ENCODE data around the gene PHF21B. TPM values are rescaled to one million over a fixed set of nuclear protein-coding genes. Genes with fewer than 3 reads are reported as not detected.
"Not testable (repeated sequence)": the region's sequence is repeated elsewhere in the genome, so short reads cannot be mapped to it uniquely, and the experiment has no call there.

PHF21B gene
- total RNA-seq, 1 donor from 2014 or later: 0.07 TPM

GRCh38 chr22:44972363-44973083 lies 37.3 kb downstream of the PHF21B start:
- Mint-ChIP-seq H3K4me1 (no peaks in the 10 kb centered on the region), H3K4me3 (no peak overlapping the region), H3K9me3 (no peaks in the 10 kb centered on the region), H3K27me3 (no peaks in the 10 kb centered on the region), H3K36me3 (ENCODE audit: low read depth) (no peaks in the 10 kb centered on the region), H3K27ac (peak overlapping the region; percentile 42)
- intact Hi-C loops (cut with micrococcal nuclease): loop anchor here (10.0 kb wide), 1 partner anchor 272 kb away; the partner anchor contains the start of gene KIAA0930
- no peak for DNase-seq

- intact Hi-C loops (cut with micrococcal nuclease): loop anchor here (10.0 kb wide), 1 partner anchor 273 kb away; the partner anchor contains the start of gene KIAA0930
- Mint-ChIP-seq H3K27ac (peak overlapping the region; percentile 42), H3K36me3 (ENCODE audit: low read depth) (no peaks in the 10 kb centered on the region), H3K27me3 (no peaks in the 10 kb centered on the region), H3K9me3 (no peaks in the 10 kb centered on the region), H3K4me3 (no peak overlapping the region), H3K4me1 (no peaks in the 10 kb centered on the region)
- DNase-seq: no peak
Observed at GRCh38 chr22:44971651-44972362, 38.0 kb downstream of the PHF21B start.

DNA sequence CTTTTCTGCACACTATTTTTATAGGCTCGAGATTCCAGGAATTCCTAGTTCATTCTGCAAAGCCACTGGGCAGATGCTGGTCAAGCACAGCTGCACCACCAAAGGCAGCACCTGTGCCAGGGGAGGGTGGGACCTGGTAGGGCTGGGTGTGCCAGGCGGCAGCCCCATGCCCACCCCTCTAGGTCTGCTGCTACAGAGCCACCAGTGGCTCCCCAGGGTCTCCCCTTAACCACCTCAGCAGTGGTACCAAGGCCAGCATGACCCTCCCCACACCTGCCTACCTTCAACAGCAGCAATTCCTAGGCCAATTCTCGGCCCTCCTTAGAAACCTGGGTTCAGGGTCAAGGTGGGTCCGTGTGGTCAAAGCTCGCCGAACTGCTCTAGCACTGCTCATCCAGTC lies 39.5 kb downstream of the PHF21B start:
- H3K9me3 Mint-ChIP-seq: no peaks in the 10 kb centered on the region
- DNase-seq: no peak
- H3K36me3 Mint-ChIP-seq (ENCODE audit: low read depth): no peaks in the 10 kb centered on the region
- intact Hi-C loops (cut with micrococcal nuclease): loop anchor here (10.0 kb wide), 1 partner anchor 275 kb away; the partner anchor contains the start of gene KIAA0930
- H3K4me1 Mint-ChIP-seq: no peaks in the 10 kb centered on the region
- no peaks in the 10 kb centered on the region for H3K27me3 Mint-ChIP-seq
- no peak overlapping the region for H3K4me3 Mint-ChIP-seq
- H3K27ac Mint-ChIP-seq: no peak overlapping the region

GRCh38 chr22:44969817-44970216 lies 40.0 kb downstream of the PHF21B start:
- Mint-ChIP-seq H3K36me3 (ENCODE audit: low read depth) (no peaks in the 10 kb centered on the region), H3K9me3 (no peaks in the 10 kb centered on the region), H3K27me3 (no peaks in the 10 kb centered on the region), H3K4me3 (no peak overlapping the region), H3K4me1 (no peaks in the 10 kb centered on the region), H3K27ac (no peak overlapping the region)
- intact Hi-C loops (cut with micrococcal nuclease): loop anchor here (10.0 kb wide), 1 partner anchor 275 kb away; the partner anchor contains the start of gene KIAA0930
- no peak for DNase-seq

GRCh38 chr22:44968736-44969135 lies 41.1 kb downstream of the PHF21B start:
- H3K27ac Mint-ChIP-seq: no peak overlapping the region
- no peak overlapping the region for H3K4me3 Mint-ChIP-seq
- no peaks in the 10 kb centered on the region for H3K4me1 Mint-ChIP-seq
- H3K9me3 Mint-ChIP-seq: no peaks in the 10 kb centered on the region
- H3K36me3 Mint-ChIP-seq (ENCODE audit: low read depth): no peaks in the 10 kb centered on the region
- DNase-seq: no peak
- H3K27me3 Mint-ChIP-seq: no peaks in the 10 kb centered on the region
- intact Hi-C loops (cut with micrococcal nuclease): no loop called here

- H3K36me3 Mint-ChIP-seq (ENCODE audit: low read depth): no peaks in the 10 kb centered on the region
- H3K27ac Mint-ChIP-seq: no peak overlapping the region
- no peaks in the 10 kb centered on the region for H3K9me3 Mint-ChIP-seq
- no peak for DNase-seq
- intact Hi-C loops (cut with micrococcal nuclease): no loop called here
- H3K4me3 Mint-ChIP-seq: no peak overlapping the region
- H3K4me1 Mint-ChIP-seq: no peaks in the 10 kb centered on the region
- no peaks in the 10 kb centered on the region for H3K27me3 Mint-ChIP-seq
Observed at GRCh38 chr22:44965171-44965570, 44.6 kb downstream of the PHF21B start.

GRCh38 chr22:44964722-44965078 lies 45.1 kb downstream of the PHF21B start:
- Mint-ChIP-seq H3K27ac (no peak overlapping the region), H3K36me3 (ENCODE audit: low read depth) (no peaks in the 10 kb centered on the region), H3K4me1 (no peaks in the 10 kb centered on the region), H3K27me3 (no peaks in the 10 kb centered on the region), H3K9me3 (no peaks in the 10 kb centered on the region), H3K4me3 (no peak overlapping the region)
- DNase-seq: no peak
- intact Hi-C loops (cut with micrococcal nuclease): no loop called here

DNA sequence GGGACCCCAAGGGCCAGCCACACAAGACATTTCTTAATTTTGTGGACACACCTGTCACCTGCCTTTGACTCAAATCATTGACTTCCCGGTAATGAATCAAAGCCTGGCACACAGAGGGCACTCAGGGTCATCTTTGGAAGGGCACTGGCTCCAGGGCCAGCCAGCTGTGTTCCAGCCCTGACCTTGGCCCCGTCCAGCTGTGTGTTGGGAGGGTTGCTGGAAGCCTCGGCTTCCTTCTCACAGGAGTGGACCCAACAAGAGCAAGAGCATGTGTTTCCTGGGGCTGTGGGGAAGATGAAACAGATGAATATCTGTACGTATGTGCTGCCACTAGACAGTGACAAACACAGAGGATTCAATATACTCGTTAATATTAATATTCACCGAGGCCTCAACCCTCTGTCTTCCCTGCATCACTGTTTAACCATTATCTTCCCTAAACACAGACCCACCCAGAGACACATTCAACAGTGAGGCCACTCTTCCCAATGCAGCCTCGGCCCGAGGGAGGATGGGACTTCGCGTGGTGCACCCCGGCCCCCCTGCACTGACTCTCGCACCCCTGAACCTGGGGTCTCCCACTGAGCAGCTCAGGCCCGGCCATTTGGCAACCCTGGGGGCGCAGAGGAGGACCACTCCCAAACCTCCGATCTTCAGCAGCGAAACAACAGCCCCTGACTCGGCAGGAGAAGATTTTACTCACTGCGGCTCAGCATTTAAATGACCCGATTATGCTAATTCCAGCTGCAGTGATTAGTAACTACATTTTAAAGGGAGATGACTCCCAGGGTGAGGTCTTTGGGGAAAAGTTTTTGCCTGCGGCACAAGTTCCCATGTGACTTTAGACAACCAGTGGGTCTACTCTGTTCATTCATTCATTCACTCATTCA lies 45.7 kb downstream of the PHF21B start:
- no peaks in the 10 kb centered on the region for H3K4me1 Mint-ChIP-seq
- H3K4me3 Mint-ChIP-seq: no peak overlapping the region
- no peak overlapping the region for H3K27ac Mint-ChIP-seq
- H3K27me3 Mint-ChIP-seq: no peaks in the 10 kb centered on the region
- H3K9me3 Mint-ChIP-seq: no peaks in the 10 kb centered on the region
- intact Hi-C loops (cut with micrococcal nuclease): no loop called here
- no peaks in the 10 kb centered on the region for H3K36me3 Mint-ChIP-seq (ENCODE audit: low read depth)
- no peak for DNase-seq

DNA sequence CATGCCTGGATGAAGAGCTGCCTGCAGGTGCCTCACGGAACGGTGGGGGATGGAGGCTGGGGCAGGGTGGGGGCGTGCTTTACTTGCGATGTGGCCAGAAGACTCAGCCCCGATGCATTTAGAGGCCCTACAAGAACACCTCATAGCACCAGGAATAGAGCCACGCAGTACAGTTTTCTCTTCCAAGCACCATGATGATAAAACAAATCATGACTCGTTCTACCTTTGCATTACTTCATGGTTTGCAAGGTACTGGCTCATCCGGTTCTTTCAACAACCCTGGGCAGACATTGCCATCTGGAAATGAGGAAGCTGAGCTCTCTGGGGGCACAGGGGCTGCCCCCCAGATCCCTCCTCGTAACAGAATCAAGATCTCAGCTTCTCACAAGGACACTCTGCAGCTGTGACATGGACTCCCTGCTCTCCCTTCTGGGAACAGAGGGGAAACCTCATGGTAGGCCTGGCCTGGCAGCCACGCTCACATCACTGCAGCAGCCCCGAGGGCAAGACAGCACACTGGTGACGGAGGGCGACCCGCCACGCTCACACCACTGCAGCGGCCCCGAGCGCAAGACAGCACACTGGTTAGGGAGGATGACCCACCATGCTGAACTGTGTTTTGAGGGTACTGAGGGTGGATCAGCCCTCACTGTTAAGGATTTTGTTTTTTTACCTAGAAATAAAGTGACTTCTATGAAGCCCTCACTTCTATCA lies 46.9 kb downstream of the PHF21B start:
- H3K36me3 Mint-ChIP-seq (ENCODE audit: low read depth): no peaks in the 10 kb centered on the region
- no peaks in the 10 kb centered on the region for H3K9me3 Mint-ChIP-seq
- H3K4me1 Mint-ChIP-seq: no peaks in the 10 kb centered on the region
- DNase-seq: no peak
- intact Hi-C loops (cut with micrococcal nuclease): no loop called here
- H3K27me3 Mint-ChIP-seq: no peaks in the 10 kb centered on the region
- no peak overlapping the region for H3K27ac Mint-ChIP-seq
- H3K4me3 Mint-ChIP-seq: no peak overlapping the region

- intact Hi-C loops (cut with micrococcal nuclease); H3K4me1 Mint-ChIP-seq; H3K27ac Mint-ChIP-seq: not testable (repeated sequence)
Observed at GRCh38 chr22:44961682-44962081, 48.1 kb downstream of the PHF21B start.

DNA sequence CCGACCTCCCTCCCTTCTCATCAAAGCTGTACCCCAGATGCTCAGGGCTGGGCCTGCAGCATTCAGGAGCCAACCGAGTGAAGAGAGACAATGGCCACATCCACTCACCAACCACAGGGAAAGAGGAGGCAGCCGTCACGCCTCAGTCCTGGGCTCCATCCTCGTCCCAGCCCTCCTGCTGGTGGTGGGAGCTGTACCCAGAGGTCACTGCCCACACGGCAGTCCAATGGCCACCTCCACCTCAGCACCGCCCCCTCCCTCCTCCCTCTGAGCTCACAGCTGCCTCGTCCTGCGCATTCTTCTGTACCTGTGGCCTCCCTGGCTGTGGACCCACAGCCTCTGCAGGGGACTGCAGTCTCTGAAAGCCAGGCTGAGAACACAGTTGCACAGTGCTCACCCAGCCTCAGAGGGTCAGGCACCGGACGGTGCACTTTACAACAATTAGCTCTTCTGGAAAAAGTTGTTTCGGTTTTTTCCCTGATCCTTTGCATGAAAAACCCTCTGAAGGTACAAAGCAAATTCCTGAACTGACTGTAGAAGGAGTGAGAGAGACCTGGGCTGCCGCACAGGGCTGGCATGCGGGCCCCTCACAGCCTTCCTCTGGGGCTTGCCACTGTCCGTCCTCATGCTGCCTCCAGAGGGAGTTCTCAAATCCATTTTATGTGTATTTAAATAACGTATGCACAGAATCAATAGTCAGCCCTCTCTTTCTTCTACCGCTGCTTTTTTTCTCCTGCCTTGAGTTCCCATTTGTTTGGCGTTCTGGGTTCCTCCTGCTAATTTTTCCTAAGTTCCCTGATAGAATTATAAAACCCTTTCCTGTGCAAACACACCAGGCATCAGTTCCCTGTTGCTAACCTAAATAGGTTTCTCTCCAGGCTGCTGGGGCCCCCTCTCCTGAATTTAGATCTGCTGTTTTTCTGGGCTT lies 52.7 kb downstream of the PHF21B start:
- no peaks in the 10 kb centered on the region for H3K36me3 Mint-ChIP-seq (ENCODE audit: low read depth)
- no peak for DNase-seq
- H3K9me3 Mint-ChIP-seq: no peaks in the 10 kb centered on the region
- intact Hi-C loops (cut with micrococcal nuclease): no loop called here
- H3K4me1 Mint-ChIP-seq: no peaks in the 10 kb centered on the region
- no peaks in the 10 kb centered on the region for H3K27me3 Mint-ChIP-seq
- no peak overlapping the region for H3K27ac Mint-ChIP-seq
- H3K4me3 Mint-ChIP-seq: no peak overlapping the region

More at GRCh38 chr22:44961682-44962081, 48.1 kb downstream of the PHF21B start:
- not testable (repeated sequence) for H3K27me3 Mint-ChIP-seq; H3K36me3 Mint-ChIP-seq (ENCODE audit: low read depth); H3K4me3 Mint-ChIP-seq; DNase-seq; H3K9me3 Mint-ChIP-seq

DNA sequence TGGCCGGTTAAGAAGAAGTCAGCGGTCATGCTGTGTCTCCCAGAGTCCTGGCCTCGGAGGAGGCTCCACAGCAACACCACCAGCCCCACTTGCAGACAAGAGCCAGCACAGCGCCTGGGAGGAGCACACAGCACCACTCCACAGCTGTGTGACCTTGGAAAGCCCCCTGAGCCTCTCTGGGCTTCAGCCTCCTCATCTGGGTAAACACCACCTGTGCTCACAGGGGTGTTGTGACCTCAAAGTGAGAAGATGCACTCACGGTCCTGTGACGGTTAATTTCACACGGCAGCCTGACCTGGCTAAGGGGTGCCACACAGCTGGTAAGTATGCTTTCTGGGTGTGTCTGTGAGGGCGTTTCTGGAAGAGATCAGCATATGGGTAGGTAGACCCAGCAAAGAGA lies 54.7 kb downstream of the PHF21B start:
- Mint-ChIP-seq H3K4me1 (no peaks in the 10 kb centered on the region), H3K27me3 (no peaks in the 10 kb centered on the region), H3K4me3 (no peak overlapping the region), H3K9me3 (no peaks in the 10 kb centered on the region), H3K27ac (no peak overlapping the region), H3K36me3 (ENCODE audit: low read depth) (no peaks in the 10 kb centered on the region)
- DNase-seq: no peak
- intact Hi-C loops (cut with micrococcal nuclease): no loop called here

All from activated CD4-positive, alpha-beta T cell treated with anti-CD3 and anti-CD28 coated beads, Interleukin-2, amount 10 ng/mL, durations not matched to agents 24 days and 14 days (primary cell).